Brain microvascular endothelial cell (primary cell): ENCODE results near the gene CDK14.
"Not testable (repeated sequence)": the region's sequence is repeated elsewhere in the genome, so short reads cannot be mapped to it uniquely, and the experiment has no call there.

ENCODE experiments used
- DNase-seq: peaks from one replicate; pipeline ENCODE4 v3.0.0-alpha.2; 2020
- H3K27ac ChIP-seq: fragments of 250-450 bp; sonication (Bioruptor Pico); 2 replicates; pipeline ENCODE4 v1.5.1; 2020; ENCODE audit warnings: mild to moderate bottlenecking, moderate library complexity
- H3K27me3 ChIP-seq: fragments of 250-450 bp; sonication (Bioruptor Pico); replicated peaks from 2 replicates; pipeline ENCODE4 v1.5.1; 2020; ENCODE audit warnings: mild to moderate bottlenecking
- H3K36me3 ChIP-seq: fragments of 250-450 bp; sonication (Bioruptor Pico); replicated peaks from 2 replicates; pipeline ENCODE4 v1.5.1; 2020; ENCODE audit warnings: mild to moderate bottlenecking
- H3K4me3 ChIP-seq: 2 replicates; pipeline ENCODE4 v1.5.1; 2011; ENCODE audit warnings: low read depth, mild to moderate bottlenecking, control low read depth, low read length, moderate library complexity
- CTCF ChIP-seq: IDR thresholded peaks from 2 replicates; pipeline ENCODE4 v1.5.1; 2011; ENCODE audit warnings: low read depth, mild to moderate bottlenecking, moderate library complexity, low read length, control low read depth, inconsistent platforms; ENCODE audit errors: missing control alignments
- in situ Hi-C: cut with HindIII; loops from 2 replicates; pipeline ENCODE4 v1.10.0; 2017; ENCODE audit warnings: low sequenced_read_pairs, low pct_ligation_motif_present

CDK14 gene

GRCh38 chr7:90723233-90723632 is 127.1 kb downstream of the CDK14 start:
- no peak overlapping the region for H3K27ac ChIP-seq
- DNase-seq: no peak
- H3K36me3 ChIP-seq: no peaks in the 10 kb centered on the region
- H3K4me3 ChIP-seq: no peak overlapping the region
- TF ChIP-seq CTCF: no peak
- in situ Hi-C loops: no loop called here
- H3K27me3 ChIP-seq: no peaks in the 10 kb centered on the region

DNA sequence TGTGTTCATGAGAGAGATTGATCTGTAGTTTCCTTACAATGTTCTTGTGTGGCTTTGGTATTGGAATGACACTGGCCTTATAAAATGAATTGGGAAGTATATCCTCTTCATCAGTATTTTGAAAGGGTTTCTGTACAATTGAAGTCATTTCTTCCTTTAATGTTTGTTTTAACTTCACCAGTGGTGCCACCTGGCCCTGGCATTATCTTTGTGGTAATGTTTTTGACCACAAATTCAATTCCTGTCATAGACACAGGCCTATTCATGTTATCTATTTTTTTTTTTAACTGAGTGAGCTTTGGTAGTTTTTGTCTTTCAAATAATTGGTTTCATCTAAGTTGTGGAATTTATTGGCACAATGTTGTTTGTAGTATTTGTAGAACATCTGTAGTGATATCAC is 127.7 kb downstream of the CDK14 start:
- Histone ChIP-seq H3K36me3 (no peaks in the 10 kb centered on the region), H3K27ac (no peak overlapping the region), H3K4me3 (no peak overlapping the region), H3K27me3 (no peaks in the 10 kb centered on the region)
- in situ Hi-C loops: no loop called here
- no peak for DNase-seq
- TF ChIP-seq CTCF: no peak

DNA sequence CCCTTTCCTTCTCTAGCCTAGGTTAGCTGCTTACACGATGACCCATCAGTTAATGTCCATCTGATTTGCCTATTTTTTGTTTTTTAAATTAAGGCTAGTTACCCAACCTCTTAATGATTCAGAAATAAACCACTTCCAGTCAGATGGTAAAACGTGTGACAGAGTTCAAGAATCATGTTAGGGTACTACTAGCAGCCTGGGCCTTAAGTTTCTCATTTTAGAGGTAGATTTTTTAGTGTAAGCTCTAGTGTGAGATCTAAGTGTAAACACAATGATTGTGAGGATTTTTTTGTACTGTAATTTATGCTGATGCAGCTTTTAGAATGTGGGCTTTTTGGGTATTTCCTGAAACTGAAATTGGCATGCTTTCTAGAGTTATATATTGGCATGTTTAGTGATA is 130.0 kb downstream of the CDK14 start:
- H3K4me3 ChIP-seq: no peak overlapping the region
- no peaks in the 10 kb centered on the region for H3K27me3 ChIP-seq
- in situ Hi-C loops: no loop called here
- TF ChIP-seq CTCF: no peak
- no peak overlapping the region for H3K27ac ChIP-seq
- DNase-seq: no peak
- no peaks in the 10 kb centered on the region for H3K36me3 ChIP-seq

DNA sequence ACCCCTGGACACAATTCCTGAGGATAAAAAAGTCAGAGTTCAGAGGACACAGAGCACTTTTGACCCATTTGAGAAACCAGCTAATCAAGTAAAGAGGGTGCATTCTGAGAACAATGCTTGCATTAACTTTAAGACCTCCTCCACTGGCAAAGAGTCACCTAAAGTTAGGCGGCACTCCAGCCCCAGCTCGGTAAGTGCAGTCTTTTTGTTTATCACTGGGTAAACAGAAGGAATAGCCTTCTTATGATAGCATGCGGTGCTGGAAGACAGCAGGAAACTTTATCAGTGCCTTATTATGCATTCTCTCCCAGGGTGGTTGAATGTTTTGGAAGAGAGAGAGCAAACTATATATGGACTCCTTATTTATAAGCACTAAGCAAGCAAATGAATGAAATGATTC is 130.5 kb downstream of the CDK14 start:
- in situ Hi-C loops: no loop called here
- peak; percentile 45 for DNase-seq
- no peak overlapping the region for H3K4me3 ChIP-seq

GRCh38 chr7:90727412-90727811 is 131.3 kb downstream of the CDK14 start:
- Histone ChIP-seq H3K27ac (no peak overlapping the region), H3K4me3 (no peak overlapping the region), H3K27me3 (no peaks in the 10 kb centered on the region), H3K36me3 (no peaks in the 10 kb centered on the region)
- DNase-seq: no peak
- in situ Hi-C loops: no loop called here
- no peak for TF ChIP-seq CTCF

More for the DNA sequence above, 130.5 kb downstream of the CDK14 start:
- Histone ChIP-seq H3K27ac (no peak overlapping the region), H3K36me3 (no peaks in the 10 kb centered on the region), H3K27me3 (no peaks in the 10 kb centered on the region)
- TF ChIP-seq CTCF: no peak

GRCh38 chr7:90728568-90728967 is 132.4 kb downstream of the CDK14 start:
- no peak overlapping the region for H3K27ac ChIP-seq
- no peak for DNase-seq
- no peak for TF ChIP-seq CTCF
- in situ Hi-C loops: no loop called here
- no peaks in the 10 kb centered on the region for H3K27me3 ChIP-seq
- no peak overlapping the region for H3K4me3 ChIP-seq
- no peaks in the 10 kb centered on the region for H3K36me3 ChIP-seq

DNA sequence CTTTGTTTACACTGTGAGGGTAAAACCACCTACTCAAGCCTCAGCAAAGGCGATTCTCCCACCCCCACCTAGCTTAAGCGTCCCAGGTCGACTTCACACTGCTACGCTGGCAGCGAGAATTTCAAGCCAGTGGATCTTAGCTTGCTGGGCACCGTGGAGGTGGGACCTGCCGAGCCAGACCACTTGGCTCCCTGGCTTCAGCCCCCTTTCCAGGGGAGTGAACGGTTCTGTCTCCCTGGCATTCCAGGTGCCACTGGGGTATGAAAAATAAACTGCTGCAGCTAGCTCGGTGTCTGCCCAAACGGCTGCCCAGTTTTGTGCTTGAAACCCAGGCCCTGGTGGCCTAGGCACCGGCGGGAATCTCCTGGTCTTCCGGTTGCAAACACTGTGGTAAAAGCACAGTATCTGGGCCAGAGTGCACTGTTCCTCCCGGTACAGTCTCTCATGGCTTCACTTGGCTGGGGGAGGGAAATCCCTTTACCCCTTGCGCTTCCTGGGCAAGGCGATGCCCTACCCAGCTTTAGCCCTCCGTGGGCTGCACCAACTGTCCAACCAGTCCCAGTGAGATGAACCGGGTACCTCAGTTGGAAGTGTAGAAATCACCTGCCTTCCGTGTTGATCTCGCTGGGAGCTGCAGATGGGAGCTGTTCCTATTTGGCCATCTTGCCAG is 139.6 kb downstream of the CDK14 start:
- H3K27ac ChIP-seq, H3K27me3 ChIP-seq, in situ Hi-C loops, DNase-seq, H3K4me3 ChIP-seq, H3K36me3 ChIP-seq: not testable (repeated sequence)
